ENCODE measurements around the gene MAD1L1.
"Not testable (repeated sequence)": the region's sequence is repeated elsewhere in the genome, so short reads cannot be mapped to it uniquely, and the experiment has no call there.

Gene MAD1L1

GRCh38 chr7:1977876-1978441 is 254.8 kb downstream of the MAD1L1 start:
- DNase-seq (ENCODE audit: low spot score in 2 of 2) = no peak
- Histone ChIP-seq H3K36me3 (replicated peaks) (peaks cover 3% of the 10 kb centered on the region; the same call in 1 of the 2 replicates), H3K4me1 (no peaks in the 10 kb centered on the region), H3K9me3 (no peaks in the 10 kb centered on the region), H3K4me3 (no peak overlapping the region), H3K27me3 (ENCODE audit: low read depth) (no peaks in the 10 kb centered on the region)
- in situ Hi-C loops (cut with MboI; ENCODE audit: low sequenced_read_pairs) = no loop called here

GRCh38 chr7:1977059-1977875 is 255.5 kb downstream of the MAD1L1 start:
- no peak for DNase-seq (ENCODE audit: low spot score in 2 of 2)
- H3K4me3 ChIP-seq = no peak overlapping the region
- H3K4me1 ChIP-seq = no peaks in the 10 kb centered on the region
- no peaks in the 10 kb centered on the region for H3K27me3 ChIP-seq (ENCODE audit: low read depth)
- H3K9me3 ChIP-seq = no peaks in the 10 kb centered on the region
- peaks cover 3% of the 10 kb centered on the region; the same call in 1 of the 2 replicates for H3K36me3 ChIP-seq (replicated peaks)
- in situ Hi-C loops (cut with MboI; ENCODE audit: low sequenced_read_pairs) = no loop called here

- in situ Hi-C loops (cut with MboI; ENCODE audit: low sequenced_read_pairs); H3K4me1 ChIP-seq; H3K4me3 ChIP-seq; H3K9me3 ChIP-seq; DNase-seq (ENCODE audit: low spot score in 2 of 2); H3K36me3 ChIP-seq (replicated peaks); H3K27me3 ChIP-seq (ENCODE audit: low read depth): not testable (repeated sequence)
Observed at GRCh38 chr7:1976521-1976920, 256.2 kb downstream of the MAD1L1 start.

- Histone ChIP-seq H3K36me3 (replicated peaks) (peaks cover 3% of the 10 kb centered on the region; the same call in 1 of the 2 replicates), H3K27me3 (ENCODE audit: low read depth) (no peaks in the 10 kb centered on the region), H3K4me3 (no peak overlapping the region), H3K4me1 (no peaks in the 10 kb centered on the region), H3K9me3 (no peaks in the 10 kb centered on the region)
- no peak for DNase-seq (ENCODE audit: low spot score in 2 of 2)
- in situ Hi-C loops (cut with MboI; ENCODE audit: low sequenced_read_pairs) = no loop called here
Observed at GRCh38 chr7:1975581-1975980, 257.2 kb downstream of the MAD1L1 start.

DNA sequence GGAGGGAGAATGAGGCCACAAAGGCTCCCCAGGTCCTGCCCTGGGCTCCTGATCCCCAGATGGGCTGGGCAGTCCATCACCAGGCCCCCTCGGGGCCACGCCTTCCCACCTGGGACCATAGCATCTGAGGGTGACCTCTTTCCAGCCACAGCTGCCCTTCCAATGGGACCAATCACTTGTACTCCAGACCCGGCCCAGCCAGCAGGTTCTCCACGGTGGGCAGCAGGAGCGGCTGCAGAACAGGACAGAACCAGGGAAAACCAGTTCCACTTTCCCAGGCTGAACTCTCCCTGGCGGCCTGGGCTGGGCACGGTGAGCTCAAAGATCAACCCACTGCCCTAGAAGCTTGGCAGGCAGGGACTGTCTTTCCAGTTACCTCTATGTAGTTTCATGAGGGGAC is 257.6 kb downstream of the MAD1L1 start:
- H3K4me1 ChIP-seq = no peaks in the 10 kb centered on the region
- H3K4me3 ChIP-seq = no peak overlapping the region
- no peak for DNase-seq (ENCODE audit: low spot score in 2 of 2)
- H3K9me3 ChIP-seq = no peaks in the 10 kb centered on the region
- in situ Hi-C loops (cut with MboI; ENCODE audit: low sequenced_read_pairs) = no loop called here
- peaks cover 3% of the 10 kb centered on the region; the same call in 1 of the 2 replicates for H3K36me3 ChIP-seq (replicated peaks)
- no peaks in the 10 kb centered on the region for H3K27me3 ChIP-seq (ENCODE audit: low read depth)

DNA sequence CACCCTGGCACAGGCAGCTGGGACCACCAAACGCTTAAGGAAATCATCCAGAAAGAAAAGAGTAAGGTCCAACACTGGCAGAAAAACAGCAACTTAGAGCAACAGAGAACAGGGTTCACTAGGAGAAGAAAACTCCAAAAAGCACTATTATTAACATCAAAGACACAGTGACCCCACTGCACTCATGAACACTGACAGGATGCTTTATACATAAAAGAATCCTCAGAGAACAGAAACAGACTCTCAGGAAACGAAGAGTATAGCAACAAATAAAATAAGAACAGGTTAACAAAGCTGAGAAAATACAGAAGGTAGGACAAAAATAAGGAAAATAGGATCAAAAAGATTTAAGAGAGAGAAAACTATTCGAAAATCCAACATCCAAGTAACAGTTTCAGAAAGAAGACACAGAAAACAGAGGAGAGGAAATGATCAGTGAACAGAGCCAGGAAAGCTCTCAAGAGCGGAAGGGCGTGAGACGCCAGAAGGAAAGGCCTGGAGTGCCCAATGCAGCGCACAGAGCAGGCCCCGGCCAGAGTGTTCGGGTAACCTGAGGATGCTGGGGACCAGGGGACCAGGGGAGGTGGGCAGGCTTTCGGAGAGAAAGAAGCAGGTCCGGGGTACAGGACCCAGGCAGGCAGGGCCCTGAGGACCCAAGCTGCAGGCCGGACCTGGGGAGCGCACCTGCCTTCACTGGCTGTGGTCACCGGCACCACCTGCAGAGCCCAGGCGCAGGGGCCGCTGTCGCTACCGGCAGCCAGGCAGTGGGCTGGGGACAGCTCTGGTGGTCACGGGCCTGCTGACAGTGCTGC is 258.2 kb downstream of the MAD1L1 start:
- Histone ChIP-seq H3K27me3 (ENCODE audit: low read depth) (no peaks in the 10 kb centered on the region), H3K4me1 (no peaks in the 10 kb centered on the region), H3K36me3 (replicated peaks) (peaks cover 3% of the 10 kb centered on the region; the same call in 1 of the 2 replicates), H3K9me3 (no peaks in the 10 kb centered on the region), H3K4me3 (no peak overlapping the region)
- DNase-seq (ENCODE audit: low spot score in 2 of 2) = no peak
- in situ Hi-C loops (cut with MboI; ENCODE audit: low sequenced_read_pairs) = no loop called here

- H3K4me3 ChIP-seq = no peak overlapping the region
- H3K27me3 ChIP-seq (ENCODE audit: low read depth) = no peaks in the 10 kb centered on the region
- no peak for DNase-seq (ENCODE audit: low spot score in 2 of 2)
- no peaks in the 10 kb centered on the region for H3K4me1 ChIP-seq
- no peaks in the 10 kb centered on the region for H3K9me3 ChIP-seq
- in situ Hi-C loops (cut with MboI; ENCODE audit: low sequenced_read_pairs) = no loop called here
- peaks cover 3% of the 10 kb centered on the region; the same call in 1 of the 2 replicates for H3K36me3 ChIP-seq (replicated peaks)
Observed at GRCh38 chr7:1973321-1974251, 259.2 kb downstream of the MAD1L1 start.

- no peak for DNase-seq (ENCODE audit: low spot score in 2 of 2)
Observed at GRCh38 chr7:1972744-1973143, 260.0 kb downstream of the MAD1L1 start.

DNA sequence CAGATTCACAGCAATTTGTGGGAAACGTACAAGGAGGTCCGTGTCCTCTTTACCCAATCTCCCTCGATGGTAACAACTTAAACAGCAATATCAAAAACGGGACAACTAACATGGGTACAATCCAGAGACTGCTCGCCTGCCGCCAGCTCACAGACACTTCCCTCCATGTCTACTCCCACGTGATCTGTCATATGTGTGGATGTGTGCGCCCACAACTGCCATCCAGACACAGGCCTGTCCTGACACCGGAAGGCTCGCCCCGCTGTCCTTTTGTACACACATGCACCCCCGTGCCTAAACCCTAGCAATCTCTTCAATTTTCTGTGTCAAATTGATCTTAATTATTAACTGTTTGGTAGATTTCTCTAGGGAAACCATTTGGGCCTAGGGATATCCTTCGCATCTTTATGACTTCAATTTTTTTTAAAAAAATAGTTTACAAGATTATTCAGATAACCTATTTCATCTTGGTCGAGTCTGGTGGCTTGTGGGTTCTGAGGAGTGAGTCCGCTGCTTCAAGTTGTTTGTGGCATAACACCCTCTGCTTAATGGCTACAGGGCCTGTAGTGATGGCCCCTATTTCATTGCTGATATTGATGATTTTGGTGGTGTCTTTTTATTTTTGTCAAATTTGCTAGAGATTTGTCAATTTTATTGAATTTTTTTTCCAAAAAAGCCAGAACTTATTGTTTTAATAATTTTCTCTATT is 260.6 kb downstream of the MAD1L1 start:
- in situ Hi-C loops (cut with MboI; ENCODE audit: low sequenced_read_pairs) = no loop called here
- H3K27me3 ChIP-seq (ENCODE audit: low read depth) = no peaks in the 10 kb centered on the region
- H3K9me3 ChIP-seq = no peaks in the 10 kb centered on the region
- no peak for DNase-seq (ENCODE audit: low spot score in 2 of 2)
- no peaks in the 10 kb centered on the region for H3K4me1 ChIP-seq
- peaks cover 3% of the 10 kb centered on the region; the same call in 1 of the 2 replicates for H3K36me3 ChIP-seq (replicated peaks)
- H3K4me3 ChIP-seq = no peak overlapping the region

More at GRCh38 chr7:1972744-1973143, 260.0 kb downstream of the MAD1L1 start:
- H3K9me3 ChIP-seq = no peaks in the 10 kb centered on the region
- in situ Hi-C loops (cut with MboI; ENCODE audit: low sequenced_read_pairs) = no loop called here
- no peak overlapping the region for H3K4me3 ChIP-seq
- peaks cover 3% of the 10 kb centered on the region; the same call in 1 of the 2 replicates for H3K36me3 ChIP-seq (replicated peaks)
- no peaks in the 10 kb centered on the region for H3K4me1 ChIP-seq
- no peaks in the 10 kb centered on the region for H3K27me3 ChIP-seq (ENCODE audit: low read depth)

GRCh38 chr7:1970895-1971294 is 261.9 kb downstream of the MAD1L1 start:
- Histone ChIP-seq H3K36me3 (replicated peaks) (no peaks in the 10 kb centered on the region; the same call in 1 of the 2 replicates), H3K9me3 (no peaks in the 10 kb centered on the region), H3K4me3 (no peak overlapping the region), H3K27me3 (ENCODE audit: low read depth) (no peaks in the 10 kb centered on the region), H3K4me1 (no peaks in the 10 kb centered on the region)
- in situ Hi-C loops (cut with MboI; ENCODE audit: low sequenced_read_pairs) = no loop called here
- DNase-seq (ENCODE audit: low spot score in 2 of 2) = no peak

DNA sequence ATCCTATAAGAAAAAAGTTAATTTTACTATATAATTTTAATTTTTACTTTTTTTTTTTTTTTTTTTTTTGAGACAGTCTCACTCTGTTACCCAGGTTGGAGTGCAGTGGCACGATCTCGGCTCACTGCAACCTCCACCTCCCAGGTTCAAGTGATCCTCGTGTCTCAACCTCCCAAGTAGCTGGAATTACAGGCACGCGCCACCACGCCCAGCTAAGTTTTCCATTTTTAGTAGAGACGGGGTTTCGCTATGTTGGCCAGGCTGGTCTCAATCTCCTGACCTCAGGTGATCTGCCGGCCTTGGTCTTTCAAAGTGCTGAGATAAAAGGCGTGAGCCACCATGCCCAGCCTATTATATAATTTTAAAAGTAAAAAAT is 262.5 kb downstream of the MAD1L1 start:
- in situ Hi-C loops (cut with MboI; ENCODE audit: low sequenced_read_pairs); H3K27me3 ChIP-seq (ENCODE audit: low read depth); H3K4me3 ChIP-seq; H3K9me3 ChIP-seq; H3K36me3 ChIP-seq (replicated peaks); DNase-seq (ENCODE audit: low spot score in 2 of 2); H3K4me1 ChIP-seq: not testable (repeated sequence)

DNA sequence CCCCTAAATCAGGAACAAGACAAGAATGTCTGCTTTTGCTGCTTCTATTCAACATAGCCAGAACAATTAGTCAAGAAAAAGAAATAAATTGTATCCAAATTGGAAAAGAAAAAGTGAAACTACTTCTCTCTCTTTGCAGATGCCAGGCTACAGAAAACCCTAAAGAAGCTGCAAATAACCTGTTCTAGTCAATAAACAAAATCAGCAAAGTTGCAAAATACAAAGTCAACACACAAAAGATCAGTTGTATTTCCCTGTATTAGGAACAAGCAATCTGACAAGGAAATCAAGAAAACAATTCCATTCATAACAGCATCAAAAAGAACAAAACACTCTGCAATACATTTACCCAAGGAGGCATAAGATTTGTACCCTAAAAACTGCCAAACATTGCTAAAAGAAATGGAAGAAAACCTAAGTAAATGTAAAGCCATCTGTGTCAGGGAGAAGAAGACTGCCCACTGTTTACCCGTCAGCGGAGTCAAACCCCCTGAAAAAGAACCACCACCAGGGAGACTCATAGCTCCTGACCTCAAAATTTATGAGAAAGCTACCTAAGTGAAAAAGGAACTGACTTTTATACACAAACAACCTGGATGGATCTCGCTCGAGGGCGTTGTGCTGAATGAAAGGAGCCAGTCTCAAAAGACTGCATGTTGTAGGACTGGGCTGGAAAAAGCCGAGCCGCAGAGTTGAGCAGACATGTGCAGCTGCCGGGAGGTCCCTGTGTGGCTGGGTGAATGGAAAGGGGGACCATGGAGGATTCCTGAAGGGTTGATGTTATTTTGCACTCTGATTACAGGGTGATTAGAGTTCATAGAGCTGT is 263.1 kb downstream of the MAD1L1 start:
- Histone ChIP-seq H3K27me3 (ENCODE audit: low read depth) (no peaks in the 10 kb centered on the region), H3K9me3 (no peaks in the 10 kb centered on the region), H3K4me1 (no peaks in the 10 kb centered on the region), H3K36me3 (replicated peaks) (no peaks in the 10 kb centered on the region), H3K4me3 (no peak overlapping the region)
- in situ Hi-C loops (cut with MboI; ENCODE audit: low sequenced_read_pairs) = no loop called here
- no peak for DNase-seq (ENCODE audit: low spot score in 2 of 2)
